Lung (tissue), 12 donors: ENCODE measurements around the gene PTK6. TPM values are rescaled to one million over a fixed set of nuclear protein-coding genes. Genes with fewer than 3 reads are reported as not detected.
A peak's percentile ranks its signal among the peaks of the same experiment; 100 is the strongest.

Experiments
- ATAC-seq: fragments of 200-7000 bp; cut with Tn5 transposase; one replicate; pipeline ENCODE4 v1.9.1; 2020; ENCODE audit warnings: moderate number of reproducible peaks; ENCODE audit not compliant: insufficient read depth, low FRiP score
- DNase-seq, 3 donors: peaks; one replicate each; pipeline ENCODE4 v3.0.0-alpha.2; 2013 to 2017
- H3K27ac ChIP-seq, 2 donors: one replicate each; pipeline ENCODE4 v1.5.1; 2013; ENCODE audit warnings: mild to moderate bottlenecking in 2 of 2, moderate library complexity in 2 of 2, control low read depth in 1 of 2, inconsistent platforms in 1 of 2, low read depth in 1 of 2, low read length in 1 of 2
- H3K27me3 ChIP-seq, 3 donors: one replicate each; pipeline ENCODE4 v1.5.1; 2013; ENCODE audit warnings: low read length in 2 of 3; ENCODE audit not compliant: control insufficient read depth in 3 of 3, insufficient read depth in 3 of 3
- H3K36me3 ChIP-seq, 4 donors: one replicate each; pipeline ENCODE4 v1.5.1; 2013; ENCODE audit warnings: low read length in 4 of 4, mild to moderate bottlenecking in 1 of 4, moderate library complexity in 1 of 4; ENCODE audit not compliant: control insufficient read depth in 4 of 4, insufficient read depth in 4 of 4
- H3K4me1 ChIP-seq, 5 donors: one replicate each; pipeline ENCODE4 v1.5.1; 2013; ENCODE audit warnings: low read length in 5 of 5, mild to moderate bottlenecking in 2 of 5, moderate library complexity in 1 of 5; ENCODE audit not compliant: control insufficient read depth in 5 of 5, insufficient read depth in 5 of 5
- H3K4me3 ChIP-seq: one replicate; pipeline ENCODE4 v1.5.1; 2013; ENCODE audit warnings: mild to moderate bottlenecking, control low read depth, moderate library complexity
- H3K9ac ChIP-seq, 2 donors: one replicate each; pipeline ENCODE4 v1.5.1; 2013; ENCODE audit warnings: low read length in 2 of 2, control low read depth in 1 of 2; ENCODE audit not compliant: insufficient read depth in 1 of 2
- H3K9me3 ChIP-seq, 4 donors: one replicate each; pipeline ENCODE4 v1.5.1; 2013; ENCODE audit warnings: low read length in 3 of 4, mild to moderate bottlenecking in 1 of 4, moderate library complexity in 1 of 4; ENCODE audit not compliant: control insufficient read depth in 4 of 4, insufficient read depth in 3 of 4
- WGBS, 2 donors: extraction: QIAGEN DNeasy Blood & Tissue Kit; methylation state at CpG; one replicate each; pipeline ENCODE4 v1.1.7; 2013; 5-methylcytosine and 5-hydroxymethylcytosine counted together
- polyA plus RNA-seq, 2 donors: library from polyadenylated mRNA; stranded (reverse); fragments of 200-250 nt; gene quantifications; one replicate each; pipeline ENCODE4 v1.2.1, GENCODE V29; 2013
- total RNA-seq, 2 donors: library from RNA; depleted of rRNA in 1 of 2; stranded (reverse); fragments of >200 nt in 1 of 2; gene quantifications; one replicate each; pipeline ENCODE4 v1.2.1, GENCODE V29; 2014 to 2021
- TF ChIP-seq, protein P1 (sequence below): IDR thresholded peaks from 2 replicates; pipeline ENCODE4 v1.5.1; 2012; ENCODE audit warnings: mild to moderate bottlenecking; ENCODE audit errors: control extremely low read depth, extremely low read depth
- donor health status: control.
- donor health status: control.
- donor health status: Bipolar disorder and iron deficiency.
- donor health status: healthy.
- donor health status: DM: yes; HTN: yes; CAD: no.

PTK6 gene
- total and polyA plus RNA-seq, 4 donors: 0.34 to 5.1 (median 3.7) TPM

DNA sequence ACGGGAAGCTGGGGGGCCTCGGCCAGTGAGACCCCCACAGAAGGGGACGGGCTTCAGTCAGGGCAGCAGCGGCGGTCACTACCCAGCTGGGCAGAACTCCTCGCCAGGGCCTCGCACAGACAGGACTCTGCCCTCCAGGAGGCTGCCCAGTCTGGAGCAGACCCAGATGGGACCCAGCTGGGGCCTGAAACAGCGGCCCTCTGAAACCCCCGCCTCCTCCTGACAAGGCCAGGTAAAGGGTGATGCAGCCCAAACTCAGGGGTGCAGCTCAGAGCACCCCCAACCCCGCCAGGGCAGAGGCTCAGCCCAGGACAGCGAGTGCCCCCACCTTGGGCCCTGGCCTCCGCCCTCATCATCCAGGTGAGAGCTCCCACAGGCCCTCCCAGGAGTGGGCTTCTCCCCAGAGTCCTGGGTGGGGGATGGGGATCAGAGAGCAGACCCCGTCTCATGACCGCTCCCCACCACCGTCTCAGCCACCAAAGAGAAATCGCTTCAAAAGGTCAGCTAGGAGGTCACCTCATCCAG lies 40.5 kb downstream of the PTK6 start:
- no peak for ATAC-seq

DNA sequence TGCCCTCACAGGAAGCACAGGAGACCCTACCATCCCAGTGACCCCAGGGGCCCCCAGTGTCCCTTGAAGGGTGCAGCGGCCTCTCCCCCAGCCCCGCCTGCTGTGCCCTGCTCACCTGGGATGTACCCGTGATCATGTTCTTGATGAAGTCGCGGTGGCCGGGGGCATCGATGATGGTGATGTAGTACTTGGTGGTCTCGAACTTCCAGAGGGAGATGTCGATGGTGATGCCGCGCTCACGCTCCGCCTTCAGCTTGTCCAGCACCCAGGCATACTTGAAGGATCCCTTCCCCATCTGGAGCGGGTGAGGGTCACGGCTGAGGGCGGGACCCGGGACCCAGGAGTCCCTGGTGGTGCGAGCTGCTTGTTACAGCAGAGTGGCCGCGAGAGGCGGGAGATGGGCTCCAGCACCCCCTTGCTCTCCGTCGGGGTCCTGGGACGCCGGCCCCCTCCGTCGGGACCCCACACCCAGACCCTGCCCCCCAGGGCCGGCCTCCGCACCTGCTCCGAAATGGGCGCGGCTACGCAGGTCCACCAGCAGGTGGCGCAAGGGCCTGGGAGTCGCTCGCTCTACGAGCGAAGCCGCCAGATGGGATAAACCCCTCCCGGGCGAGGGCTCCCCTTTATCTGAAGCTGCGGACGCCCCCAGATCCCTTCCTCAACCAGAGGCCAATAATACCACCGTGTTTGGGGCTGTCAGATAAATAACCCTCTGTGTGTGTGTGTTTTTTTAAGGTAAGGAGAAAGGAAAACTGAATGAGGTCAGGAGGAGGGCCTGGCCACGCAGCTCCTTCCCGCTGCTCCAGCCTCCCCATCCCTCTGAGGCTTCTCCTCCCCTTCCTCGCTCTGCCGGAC lies 41.2 kb downstream of the PTK6 start:
- Histone ChIP-seq H3K27me3 (peaks cover 17 to 44% (median 19%) of the 10 kb centered on the region in 3 donors), H3K27ac (peak overlapping the region in 1 of 2 donors; percentile 21), H3K9me3 (no peaks in the 10 kb centered on the region), H3K4me3 (no peak overlapping the region), H3K36me3 (no peaks in the 10 kb centered on the region), H3K4me1 (peaks cover 0 to 8% (median 2%) of the 10 kb centered on the region in 5 donors), H3K9ac (no peak overlapping the region)
- 20 to 26% methylated on average over 48 of the region's 48 CpGs for WGBS, 2 donors
- peak; percentile 38 for ATAC-seq
- TF ChIP-seq, protein P1, sequence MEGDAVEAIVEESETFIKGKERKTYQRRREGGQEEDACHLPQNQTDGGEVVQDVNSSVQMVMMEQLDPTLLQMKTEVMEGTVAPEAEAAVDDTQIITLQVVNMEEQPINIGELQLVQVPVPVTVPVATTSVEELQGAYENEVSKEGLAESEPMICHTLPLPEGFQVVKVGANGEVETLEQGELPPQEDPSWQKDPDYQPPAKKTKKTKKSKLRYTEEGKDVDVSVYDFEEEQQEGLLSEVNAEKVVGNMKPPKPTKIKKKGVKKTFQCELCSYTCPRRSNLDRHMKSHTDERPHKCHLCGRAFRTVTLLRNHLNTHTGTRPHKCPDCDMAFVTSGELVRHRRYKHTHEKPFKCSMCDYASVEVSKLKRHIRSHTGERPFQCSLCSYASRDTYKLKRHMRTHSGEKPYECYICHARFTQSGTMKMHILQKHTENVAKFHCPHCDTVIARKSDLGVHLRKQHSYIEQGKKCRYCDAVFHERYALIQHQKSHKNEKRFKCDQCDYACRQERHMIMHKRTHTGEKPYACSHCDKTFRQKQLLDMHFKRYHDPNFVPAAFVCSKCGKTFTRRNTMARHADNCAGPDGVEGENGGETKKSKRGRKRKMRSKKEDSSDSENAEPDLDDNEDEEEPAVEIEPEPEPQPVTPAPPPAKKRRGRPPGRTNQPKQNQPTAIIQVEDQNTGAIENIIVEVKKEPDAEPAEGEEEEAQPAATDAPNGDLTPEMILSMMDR: peak; percentile 64
- peak; percentile 46 to 59 (median 47) for DNase-seq

More for the DNA sequence above, 40.5 kb downstream of the PTK6 start:
- H3K27me3 ChIP-seq: peaks cover 17 to 49% (median 21%) of the 10 kb centered on the region in 3 donors
- no peak for DNase-seq
- 65 to 68% methylated on average over 16 of the region's 16 CpGs for WGBS, 2 donors
- H3K36me3 ChIP-seq: no peaks in the 10 kb centered on the region
- H3K27ac ChIP-seq: peak overlapping the region in 1 of 2 donors; percentile 21
- H3K4me1 ChIP-seq: peaks cover 0 to 8% (median 2%) of the 10 kb centered on the region in 5 donors
- H3K9ac ChIP-seq: no peak overlapping the region
- no peak overlapping the region for H3K4me3 ChIP-seq
- TF ChIP-seq, protein P1: no peak
- H3K9me3 ChIP-seq: no peaks in the 10 kb centered on the region

DNA sequence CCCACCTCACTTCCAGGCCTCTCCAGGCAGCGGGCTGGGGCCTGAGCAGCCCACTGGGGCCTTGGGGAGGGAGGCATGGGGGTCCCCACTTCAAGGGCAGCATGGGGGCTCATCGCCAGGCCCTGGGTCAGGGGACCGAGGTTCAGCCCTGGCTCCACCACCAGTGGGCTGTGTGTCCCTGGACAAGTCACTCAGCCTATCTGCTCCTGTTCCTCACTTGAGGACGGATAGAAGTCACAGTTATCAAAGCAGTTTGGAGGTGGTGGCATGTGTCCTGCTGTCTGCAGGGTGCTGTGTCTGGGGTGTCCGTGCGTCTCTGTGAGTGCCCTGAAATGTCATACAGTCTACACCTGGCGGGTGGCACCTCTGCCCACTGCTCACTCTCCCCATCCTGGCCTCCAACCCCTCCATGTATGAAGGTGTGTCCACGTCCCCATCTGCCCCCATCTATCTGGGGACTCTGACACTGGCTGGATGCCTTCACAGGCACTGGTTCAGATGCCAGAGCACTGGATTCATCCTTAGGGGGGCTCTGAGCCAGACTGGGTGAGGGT lies 41.9 kb downstream of the PTK6 start:
- no peak overlapping the region for H3K4me3 ChIP-seq
- peaks cover 0 to 8% (median 2%) of the 10 kb centered on the region in 5 donors for H3K4me1 ChIP-seq
- no peaks in the 10 kb centered on the region for H3K9me3 ChIP-seq
- no peak for DNase-seq
- peaks cover 11 to 42% (median 18%) of the 10 kb centered on the region in 3 donors for H3K27me3 ChIP-seq
- no peaks in the 10 kb centered on the region for H3K36me3 ChIP-seq
- 84 to 91% methylated on average over 8 of the region's 8 CpGs for WGBS, 2 donors
- no peak overlapping the region for H3K9ac ChIP-seq
- ATAC-seq: no peak
- H3K27ac ChIP-seq: no peak overlapping the region
- TF ChIP-seq, protein P1: no peak
